Cerebellar cortex (tissue), 1 donor: ENCODE measurements around the gene P4HB.
A peak's percentile ranks its signal among the peaks of the same experiment; 100 is the strongest.
"Not testable (repeated sequence)": the region's sequence is repeated elsewhere in the genome, so short reads cannot be mapped to it uniquely, and the experiment has no call there.

Experiments
- DNase-seq: peaks from one replicate; pipeline ENCODE4 v3.0.0-alpha.2; 2015; ENCODE audit warnings: low spot score

Gene P4HB

DNA sequence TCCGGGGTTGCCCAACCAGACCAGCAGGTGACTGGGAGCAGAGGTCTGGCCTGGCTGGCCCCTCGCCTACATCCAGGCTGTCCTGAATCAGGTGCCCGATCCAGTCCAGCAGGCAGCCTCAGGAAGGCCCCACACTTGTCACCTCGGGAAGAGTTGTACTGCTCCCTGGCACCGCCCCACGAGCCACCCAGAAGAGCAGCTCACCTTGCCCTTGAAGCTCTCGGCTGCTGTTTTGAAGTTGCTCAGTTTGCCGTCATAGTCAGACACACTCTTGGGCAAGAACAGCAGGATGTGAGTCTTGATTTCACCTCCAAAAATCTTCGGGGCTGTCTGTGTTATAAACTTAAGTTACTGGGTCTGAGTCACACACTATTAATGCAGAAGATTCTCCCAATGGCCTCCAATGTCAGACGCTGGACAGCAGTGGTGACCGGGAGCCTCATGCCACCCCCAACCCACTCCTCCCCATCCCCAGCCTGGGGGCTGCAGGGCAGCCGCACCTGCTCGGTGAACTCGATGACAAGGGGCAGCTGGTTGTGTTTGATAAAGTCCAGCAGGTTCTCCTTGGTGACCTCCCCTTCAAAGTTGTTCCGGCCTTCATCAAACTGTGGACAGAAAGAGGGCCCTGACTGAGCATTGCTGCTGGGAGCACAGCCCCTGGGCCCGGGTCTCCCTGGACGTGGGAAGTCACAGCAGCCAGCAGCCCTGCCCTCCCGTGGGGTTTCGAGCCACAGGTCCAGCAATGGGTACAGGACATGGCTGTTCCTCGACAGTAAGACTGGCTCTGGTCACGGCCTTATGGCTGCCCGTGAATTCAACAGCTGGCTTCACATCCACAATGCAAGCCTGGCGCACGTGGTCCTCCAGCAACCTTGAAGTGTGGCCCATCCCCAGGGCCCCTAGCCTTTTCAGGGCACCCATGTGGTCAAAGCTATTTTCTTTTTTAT, 13.3 kb downstream of the P4HB start:
- no peak for DNase-seq

DNA sequence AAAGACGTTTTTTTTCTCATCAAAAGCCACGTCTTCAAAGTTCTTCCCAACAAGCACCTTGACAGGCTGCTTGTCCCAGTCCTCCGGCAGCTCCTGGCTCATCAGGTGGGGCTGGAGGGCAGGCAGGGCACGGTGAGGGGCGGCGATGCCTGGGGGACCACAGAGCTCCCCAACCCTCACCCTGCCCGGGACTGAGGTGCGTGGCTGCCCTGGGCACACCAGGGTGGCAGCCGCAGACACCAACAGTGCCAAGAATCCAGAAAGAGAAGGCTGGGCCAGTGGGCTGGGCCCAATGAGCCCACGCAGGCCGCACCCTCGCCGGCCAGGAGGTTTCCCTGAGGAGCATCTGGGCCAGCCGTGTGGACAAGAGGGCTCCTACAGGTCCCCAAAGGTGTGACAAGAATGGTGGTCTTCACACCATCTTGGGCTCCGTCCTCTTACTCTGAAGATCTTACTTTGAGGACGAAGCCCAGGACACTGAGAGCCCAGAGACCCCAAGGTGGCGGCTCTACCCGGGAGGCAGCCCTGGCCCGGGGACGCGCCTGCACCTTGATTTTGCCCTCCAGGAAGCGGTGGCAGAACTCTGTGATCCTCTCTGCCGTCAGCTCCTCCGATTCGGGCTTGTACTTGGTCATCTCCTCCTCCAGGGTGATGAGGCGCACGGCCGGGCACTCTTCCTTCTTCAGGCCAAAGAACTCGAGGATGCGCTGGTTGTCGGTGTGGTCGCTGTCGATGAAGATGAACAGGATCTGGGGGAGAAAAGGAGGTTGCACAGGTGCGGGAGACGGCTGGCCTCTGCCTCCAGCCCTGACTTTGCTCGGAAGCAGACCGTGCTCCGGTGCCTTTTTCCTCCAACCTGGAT, 14.2 kb downstream of the P4HB start:
- no peak for DNase-seq

- DNase-seq, result no peak
Measured at GRCh38 chr17:81845361-81845760, 15.0 kb downstream of the P4HB start.

DNA sequence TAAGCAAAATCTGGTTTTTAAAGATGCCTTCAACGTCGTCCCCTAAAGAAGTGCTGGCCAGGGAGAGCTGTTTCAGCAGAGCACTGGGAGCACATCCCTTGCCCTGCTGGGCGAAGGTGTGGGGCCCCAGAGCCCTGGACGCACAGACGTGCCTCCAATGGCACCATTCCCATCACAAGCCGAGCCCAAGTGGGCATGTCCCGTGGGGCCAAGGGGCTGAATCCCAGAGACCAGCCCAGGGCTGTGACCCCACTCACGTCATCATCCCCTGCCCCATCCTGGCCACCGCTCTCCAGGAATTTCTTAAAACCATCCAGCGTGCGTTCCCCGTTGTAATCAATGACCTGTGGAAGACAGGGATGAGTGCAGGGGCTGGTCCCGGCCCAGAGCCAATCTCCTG, 15.4 kb downstream of the P4HB start:
- DNase-seq, result no peak

GRCh38 chr17:81844327-81844851, 15.9 kb downstream of the P4HB start:
- DNase-seq, result no peak

DNA sequence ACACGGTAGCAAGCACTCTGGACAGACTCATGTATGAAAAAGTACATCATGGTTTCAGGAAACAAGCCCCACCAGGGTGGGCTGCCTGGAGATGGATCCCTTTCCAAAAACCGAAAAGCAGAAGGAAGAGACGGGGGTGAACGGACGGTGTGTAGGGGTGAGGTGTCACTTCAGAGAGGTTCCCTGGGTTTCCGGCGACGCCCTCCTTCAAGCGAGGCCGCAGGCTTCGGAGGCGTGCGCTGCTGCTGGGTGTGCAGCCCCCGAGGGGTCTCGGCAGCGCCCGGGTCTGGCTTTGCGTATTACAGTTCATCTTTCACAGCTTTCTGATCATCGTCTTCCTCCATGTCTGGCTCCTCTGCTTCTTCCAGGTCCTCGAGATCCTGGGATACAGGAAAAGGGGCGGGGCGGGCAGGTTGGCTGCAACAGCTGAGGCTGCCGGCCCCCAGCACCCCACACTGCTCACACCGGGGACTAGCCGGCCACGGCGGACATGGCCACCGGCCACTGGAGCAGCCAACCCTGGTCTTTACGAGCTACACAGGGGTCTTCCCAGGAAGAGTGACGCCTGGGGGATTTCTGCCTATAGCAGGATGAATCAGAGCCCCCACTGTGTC, 16.5 kb downstream of the P4HB start:
- no peak for DNase-seq

DNA sequence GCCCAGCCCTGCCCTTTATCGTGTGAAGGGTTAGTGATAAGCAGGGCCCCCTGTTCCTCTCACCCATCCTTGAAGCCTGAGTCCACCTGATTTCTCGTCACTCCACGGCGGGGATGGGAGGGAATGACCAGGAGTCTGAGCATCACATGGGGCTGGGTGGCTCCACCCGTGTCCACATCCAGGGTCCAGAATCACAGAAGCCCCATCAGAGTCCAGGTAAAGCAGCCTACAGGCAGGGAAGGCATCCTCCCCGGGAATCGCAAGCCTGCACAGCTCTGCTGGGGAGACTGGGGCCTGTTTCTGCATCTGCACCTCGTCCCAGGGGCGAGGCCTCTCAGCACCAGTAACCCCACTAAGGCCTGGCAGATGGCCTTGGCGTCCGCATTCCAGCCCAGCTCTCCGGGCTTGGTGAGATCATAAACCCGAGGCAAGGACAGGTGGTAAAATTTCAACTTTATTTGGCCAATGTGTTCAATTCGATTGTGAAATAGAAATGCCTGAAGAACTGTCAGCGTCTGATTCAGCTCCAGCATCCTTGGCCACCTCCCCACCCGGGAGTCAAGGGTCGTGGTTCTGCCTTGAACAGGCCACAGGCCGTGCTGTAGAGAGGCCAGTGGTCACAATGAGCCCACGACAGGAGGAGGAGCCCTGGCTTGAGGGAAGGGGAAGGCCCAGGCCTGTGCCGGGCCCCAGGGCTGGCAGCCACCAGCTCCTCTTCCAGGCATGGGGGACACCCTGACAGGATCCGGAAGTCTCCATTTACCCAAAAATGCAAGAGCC, 17.4 kb downstream of the P4HB start:
- no peak for DNase-seq

DNA sequence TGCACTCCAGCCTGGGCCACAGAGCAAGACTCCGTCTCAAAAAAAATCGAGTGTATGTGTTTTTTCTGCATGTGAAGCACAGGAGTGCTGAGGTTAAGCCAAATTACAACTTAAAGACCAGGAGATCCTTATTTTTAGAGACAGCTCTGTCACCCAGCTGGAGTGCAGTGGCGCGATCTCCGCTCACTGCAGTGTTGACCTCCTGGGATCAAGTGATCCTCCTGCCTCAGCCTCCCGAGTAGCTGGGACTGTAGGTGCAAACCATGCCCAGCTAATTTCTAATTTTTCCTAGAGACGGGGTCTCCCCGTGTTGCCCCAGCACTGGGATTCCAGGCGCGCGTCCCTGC, 18.0 kb downstream of the P4HB start:
- DNase-seq, result no peak

DNA sequence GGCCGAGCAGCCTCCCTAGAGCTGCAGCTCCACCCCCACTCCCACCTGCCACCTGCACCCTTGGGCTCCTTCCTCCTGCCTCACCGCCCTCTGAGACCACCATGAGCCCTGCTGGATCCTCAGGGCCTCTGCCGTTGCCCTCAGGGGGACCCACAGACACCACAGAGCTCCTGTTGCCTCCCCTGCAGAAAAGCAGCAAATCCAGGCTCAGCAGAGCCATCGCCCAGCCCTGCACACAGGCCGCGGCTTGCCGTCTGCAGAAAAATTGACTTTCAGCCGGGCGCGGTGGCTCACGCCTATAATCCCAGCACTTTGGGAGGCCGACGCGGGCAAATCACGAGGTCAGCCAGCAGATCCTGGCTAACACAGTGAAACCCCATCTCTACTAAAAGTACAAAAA, 18.5 kb downstream of the P4HB start:
- no peak for DNase-seq

- DNase-seq, result no peak
Measured at GRCh38 chr17:81840826-81841778, 19.2 kb downstream of the P4HB start.

GRCh38 chr17:81840059-81840458, 20.3 kb downstream of the P4HB start:
- DNase-seq, result not testable (repeated sequence)

GRCh38 chr17:81839301-81839700, 21.0 kb downstream of the P4HB start:
- DNase-seq, result no peak

- no peak for DNase-seq
Measured at GRCh38 chr17:81838753-81839255, 21.5 kb downstream of the P4HB start.

GRCh38 chr17:81837641-81838040, 22.7 kb downstream of the P4HB start:
- no peak for DNase-seq

DNA sequence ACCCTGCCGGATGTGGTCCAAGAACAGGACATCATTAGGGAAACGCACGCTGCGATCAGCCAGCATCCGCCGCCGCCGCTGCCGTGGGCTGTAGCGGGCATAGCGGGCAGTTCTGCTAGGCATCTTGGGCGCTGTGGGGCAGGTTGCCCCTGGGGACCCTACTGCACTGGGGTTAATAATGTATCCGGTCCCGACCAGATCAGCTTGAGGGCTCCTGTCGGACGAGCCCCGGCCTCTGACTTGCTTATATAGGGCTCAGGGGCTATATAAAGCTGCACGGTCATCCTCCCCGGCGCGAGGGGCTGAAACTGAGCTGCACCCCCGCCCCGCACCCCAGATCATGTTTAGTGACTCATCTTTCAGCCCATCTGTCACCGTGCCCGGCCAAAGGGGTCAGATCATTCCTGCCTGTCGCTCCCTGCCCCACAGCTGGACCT, 25.5 kb downstream of the P4HB start, which contains the start of gene PPP1R27:
Gene PPP1R27, minus strand, starts transcription at position 220 of the 437 bp plus-strand sequence. Its CDS starts 97 bp downstream, at position 123.
- DNase-seq, result no peak

DNA sequence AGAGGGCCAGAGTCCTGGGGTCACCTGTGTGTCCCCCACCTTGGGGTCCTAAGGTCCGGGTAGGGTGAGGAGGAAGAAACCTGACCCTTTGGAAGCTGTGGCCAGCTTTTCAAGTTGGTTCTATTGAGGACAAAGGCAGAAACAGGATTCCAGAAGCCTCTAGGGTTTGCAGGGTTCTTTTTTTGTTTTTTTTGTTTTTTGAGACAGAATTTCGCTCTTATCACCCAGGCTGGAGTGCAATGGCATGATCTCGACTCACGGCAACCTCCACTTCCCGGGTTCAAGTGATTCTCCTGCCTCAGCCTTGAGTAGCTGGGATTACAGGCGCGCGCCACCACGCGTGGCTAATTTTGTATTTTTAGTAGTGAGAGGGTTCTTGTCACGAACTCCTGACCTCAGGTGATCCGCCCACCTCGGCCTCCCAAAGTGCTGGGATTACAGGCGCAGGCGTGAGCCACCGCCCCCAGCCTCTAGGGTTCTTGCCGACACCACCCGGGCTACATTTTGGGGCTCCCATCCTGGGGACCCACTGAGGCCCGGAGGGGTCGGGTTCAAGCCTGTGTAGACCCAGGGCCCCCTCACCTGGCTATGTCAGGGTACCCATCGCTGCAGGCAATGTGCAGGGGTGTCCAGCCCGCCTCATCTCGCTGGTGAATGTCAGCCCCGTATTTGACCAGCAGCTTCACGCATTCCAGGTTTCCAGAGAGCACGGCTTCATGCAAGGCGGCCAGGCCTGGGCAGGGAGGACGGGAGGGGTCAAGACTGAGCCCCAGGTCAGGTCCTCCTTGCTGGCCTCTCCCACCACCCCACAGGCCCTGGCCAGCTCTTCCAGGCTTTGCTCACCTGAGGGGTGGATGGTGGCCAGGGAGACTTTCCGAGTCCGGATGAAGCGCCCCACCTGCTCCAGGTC, 26.2 kb downstream of the P4HB start:
- no peak for DNase-seq

DNA sequence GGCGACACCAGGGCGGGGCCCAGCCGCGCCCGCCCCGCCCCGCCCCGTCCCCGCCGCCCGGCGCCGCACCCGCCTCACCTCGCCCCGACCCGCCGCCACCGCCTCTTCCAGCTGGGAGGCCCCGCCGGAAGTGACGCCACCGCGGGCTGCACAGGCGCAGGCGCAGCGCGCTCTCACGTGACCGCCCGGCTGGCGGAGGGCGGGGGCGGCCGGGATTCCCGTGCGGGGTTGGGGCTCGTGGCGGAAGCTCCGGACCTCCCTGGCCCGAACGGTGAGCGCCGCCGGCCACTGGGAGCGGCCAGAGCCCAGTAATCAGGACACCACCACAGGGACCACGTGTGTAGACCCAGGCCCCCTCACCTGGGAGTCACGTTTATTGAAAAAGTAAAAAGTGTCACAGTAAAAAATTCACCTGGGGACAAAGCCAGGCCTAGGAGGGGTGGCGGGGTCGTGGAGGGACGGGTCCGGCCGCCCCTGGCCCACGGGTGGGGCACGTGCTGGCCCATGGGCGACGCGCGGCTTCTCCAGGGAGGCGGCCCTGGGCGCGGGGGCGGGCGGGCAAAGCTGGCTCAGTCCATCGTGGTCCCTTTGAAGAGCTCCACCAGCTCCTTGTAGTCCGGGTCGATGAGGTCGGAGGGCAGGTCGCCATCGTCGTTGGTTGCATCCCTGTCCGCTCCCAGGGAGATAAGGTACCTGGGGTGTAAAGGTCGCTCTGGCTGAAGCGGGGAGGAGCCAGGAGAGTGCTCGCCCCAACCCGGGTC, 27.0 kb downstream of the P4HB start, which contains the start of gene MCRIP1:
Gene MCRIP1, minus strand, starts transcription at position 132 of the 761 bp plus-strand sequence. CDS start 8,785 bp downstream, outside the sequence.
- DNase-seq, result peak; percentile 87

- DNase-seq, result no peak
Measured at GRCh38 chr17:81832608-81833159, 27.7 kb downstream of the P4HB start.
